ENCODE results near the gene ISOC2.
"Not testable (repeated sequence)": the region's sequence is repeated elsewhere in the genome, so short reads cannot be mapped to it uniquely, and the experiment has no call there.

Gene ISOC2

GRCh38 chr19:55451163-55451964, 10.1 kb downstream of the ISOC2 start:
- no peak for DNase-seq (ENCODE audit: low read depth)
- no peak overlapping the region for H3K4me3 ChIP-seq (ENCODE audit: low read length)

GRCh38 chr19:55449469-55449868, 12.0 kb downstream of the ISOC2 start:
- TF ChIP-seq CTCF (IDR thresholded peaks at IDR 0.05; ENCODE audit: insufficient read depth, low read depth, low read length, missing control alignments): no peak
- H3K4me3 ChIP-seq (ENCODE audit: low read length): no peak overlapping the region
- no peak for DNase-seq (ENCODE audit: low read depth)

More at GRCh38 chr19:55451163-55451964, 10.1 kb downstream of the ISOC2 start:
- no peak for TF ChIP-seq CTCF (IDR thresholded peaks at IDR 0.05; ENCODE audit: insufficient read depth, low read depth, low read length, missing control alignments)

- not testable (repeated sequence) for DNase-seq (ENCODE audit: low read depth); H3K4me3 ChIP-seq (ENCODE audit: low read length)
These were observed 13.3 kb downstream of the ISOC2 start for GRCh38 chr19:55448175-55448490.

GRCh38 chr19:55447421-55448174, 13.8 kb downstream of the ISOC2 start:
- DNase-seq (ENCODE audit: low read depth): peak; percentile 82
- TF ChIP-seq CTCF (IDR thresholded peaks at IDR 0.05; ENCODE audit: insufficient read depth, low read depth, low read length, missing control alignments): peak; percentile 24
- H3K4me3 ChIP-seq (ENCODE audit: low read length): no peak overlapping the region

GRCh38 chr19:55446060-55446459, 15.4 kb downstream of the ISOC2 start:
- DNase-seq (ENCODE audit: low read depth): peak; percentile 98
- TF ChIP-seq CTCF (IDR thresholded peaks at IDR 0.05; ENCODE audit: insufficient read depth, low read depth, low read length, missing control alignments): no peak
- no peak overlapping the region for H3K4me3 ChIP-seq (ENCODE audit: low read length)

- no peak for DNase-seq (ENCODE audit: low read depth)
- no peak for TF ChIP-seq CTCF (IDR thresholded peaks at IDR 0.05; ENCODE audit: insufficient read depth, low read depth, low read length, missing control alignments)
- H3K4me3 ChIP-seq (ENCODE audit: low read length): no peak overlapping the region
These were observed 16.8 kb downstream of the ISOC2 start for GRCh38 chr19:55444646-55445045.

- H3K4me3 ChIP-seq (ENCODE audit: low read length): no peak overlapping the region
- no peak for TF ChIP-seq CTCF (IDR thresholded peaks at IDR 0.05; ENCODE audit: insufficient read depth, low read depth, low read length, missing control alignments)
- DNase-seq (ENCODE audit: low read depth): no peak
These were observed 17.5 kb downstream of the ISOC2 start for GRCh38 chr19:55443824-55444480.
